ENCODE measurements around the gene SRA1.

Gene SRA1

DNA sequence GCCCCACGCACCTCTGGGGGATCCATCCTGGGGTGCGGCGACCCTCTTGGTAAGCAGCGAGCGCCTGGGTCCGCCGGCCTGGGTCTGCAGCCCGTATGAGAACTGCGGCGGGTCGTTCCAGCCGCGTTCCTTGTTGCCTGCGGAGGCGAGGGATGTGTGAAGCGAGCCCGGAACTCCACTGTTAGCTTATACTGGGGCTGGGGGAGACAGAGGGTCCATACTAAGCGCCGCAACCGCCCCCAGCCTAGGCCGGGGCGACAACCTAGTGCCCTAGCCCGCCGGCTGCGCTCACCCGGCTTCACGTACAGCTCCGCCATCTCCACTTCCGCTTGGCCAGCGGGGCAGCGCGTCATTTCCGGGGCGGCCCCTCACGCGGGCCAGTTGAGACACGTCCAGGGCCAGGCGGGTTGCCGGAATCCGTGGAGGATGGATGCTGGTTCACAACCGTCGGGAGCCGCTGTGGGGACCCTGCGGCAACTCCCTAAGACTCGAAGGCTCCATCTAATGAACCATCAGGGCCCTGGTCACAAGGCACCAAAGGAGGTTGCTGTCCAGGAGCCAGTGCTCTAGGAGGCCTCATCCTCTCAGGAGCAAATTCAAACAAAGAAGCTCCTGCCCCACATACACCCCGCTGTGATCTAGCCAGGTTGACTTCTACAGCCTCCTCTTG lies at the start of gene SRA1 (continued):
- TF ChIP-seq, protein P1, sequence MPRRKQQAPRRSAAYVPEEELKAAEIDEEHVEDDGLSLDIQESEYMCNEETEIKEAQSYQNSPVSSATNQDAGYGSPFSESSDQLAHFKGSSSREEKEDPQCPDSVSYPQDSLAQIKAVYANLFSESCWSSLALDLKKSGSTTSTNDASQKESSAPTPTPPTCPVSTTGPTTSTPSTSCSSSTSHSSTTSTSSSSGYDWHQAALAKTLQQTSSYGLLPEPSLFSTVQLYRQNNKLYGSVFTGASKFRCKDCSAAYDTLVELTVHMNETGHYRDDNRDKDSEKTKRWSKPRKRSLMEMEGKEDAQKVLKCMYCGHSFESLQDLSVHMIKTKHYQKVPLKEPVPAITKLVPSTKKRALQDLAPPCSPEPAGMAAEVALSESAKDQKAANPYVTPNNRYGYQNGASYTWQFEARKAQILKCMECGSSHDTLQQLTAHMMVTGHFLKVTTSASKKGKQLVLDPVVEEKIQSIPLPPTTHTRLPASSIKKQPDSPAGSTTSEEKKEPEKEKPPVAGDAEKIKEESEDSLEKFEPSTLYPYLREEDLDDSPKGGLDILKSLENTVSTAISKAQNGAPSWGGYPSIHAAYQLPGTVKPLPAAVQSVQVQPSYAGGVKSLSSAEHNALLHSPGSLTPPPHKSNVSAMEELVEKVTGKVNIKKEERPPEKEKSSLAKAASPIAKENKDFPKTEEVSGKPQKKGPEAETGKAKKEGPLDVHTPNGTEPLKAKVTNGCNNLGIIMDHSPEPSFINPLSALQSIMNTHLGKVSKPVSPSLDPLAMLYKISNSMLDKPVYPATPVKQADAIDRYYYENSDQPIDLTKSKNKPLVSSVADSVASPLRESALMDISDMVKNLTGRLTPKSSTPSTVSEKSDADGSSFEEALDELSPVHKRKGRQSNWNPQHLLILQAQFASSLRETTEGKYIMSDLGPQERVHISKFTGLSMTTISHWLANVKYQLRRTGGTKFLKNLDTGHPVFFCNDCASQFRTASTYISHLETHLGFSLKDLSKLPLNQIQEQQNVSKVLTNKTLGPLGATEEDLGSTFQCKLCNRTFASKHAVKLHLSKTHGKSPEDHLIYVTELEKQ (tag by site-specific recombination; IDR thresholded peaks at IDR 0.05; ENCODE audit: borderline replicate concordance): no peak
- TF ChIP-seq IKZF3 (tag by site-specific recombination; IDR thresholded peaks at IDR 0.05) (peak; percentile 93), ZBTB17 (tag by site-specific recombination; IDR thresholded peaks at IDR 0.05) (no peak; the same call in 1 of the 2 replicates), ZNF549 (tag by site-specific recombination; IDR thresholded peaks at IDR 0.05) (no peak), ZNF202 (tag by site-specific recombination; IDR thresholded peaks at IDR 0.05; ENCODE audit: borderline replicate concordance) (no peak), ZNF366 (tag by site-specific recombination; conservative IDR thresholded peaks at IDR 0.05) (no peak), ZNF416 (tag by site-specific recombination; IDR thresholded peaks at IDR 0.05) (no peak), ZNF660 (tag by site-specific recombination; IDR thresholded peaks at IDR 0.05) (peak; percentile 72), ZNF707 (tag by site-specific recombination; IDR thresholded peaks at IDR 0.05) (no peak), YY1 (tag by site-specific recombination; IDR thresholded peaks at IDR 0.05) (peak; percentile 72), ZNF624 (tag by site-specific recombination; IDR thresholded peaks at IDR 0.05) (no peak), ZNF324 (tag by site-specific recombination; IDR thresholded peaks at IDR 0.05) (no peak; the same call in 1 of the 2 replicates), ZNF423 (tag by site-specific recombination; IDR thresholded peaks at IDR 0.05) (no peak), ZNF843 (tag by site-specific recombination; IDR thresholded peaks at IDR 0.05) (0 out of 2 replicates have a peak, but pooled peaks have one; percentile 51), ZNF121 (tag by site-specific recombination; IDR thresholded peaks at IDR 0.05) (no peak), ZBTB8A (tag by site-specific recombination; IDR thresholded peaks at IDR 0.05) (peak; percentile 40; the same call in 1 of the 2 replicates), ZNF626 (tag by site-specific recombination; IDR thresholded peaks at IDR 0.05) (no peak), WT1 (tag by site-specific recombination; IDR thresholded peaks at IDR 0.05) (peak; percentile 65), ZNF48 (tag by site-specific recombination; IDR thresholded peaks at IDR 0.05) (no peak), ZNF114 (tag by site-specific recombination; IDR thresholded peaks at IDR 0.05) (no peak), OVOL3 (tag by site-specific recombination; IDR thresholded peaks at IDR 0.05) (no peak), ZNF221 (tag by site-specific recombination; IDR thresholded peaks at IDR 0.05; ENCODE audit: borderline replicate concordance) (no peak), ZNF555 (tag by site-specific recombination; conservative IDR thresholded peaks at IDR 0.05) (no peak), GLI4 (tag by site-specific recombination; IDR thresholded peaks at IDR 0.05) (0 out of 2 replicates have a peak, but pooled peaks have one; percentile 12), ZNF394 (tag by site-specific recombination; IDR thresholded peaks at IDR 0.05; ENCODE audit: borderline replicate concordance) (peak; percentile 19; the same call in 1 of the 2 replicates), EGR2 (tag by site-specific recombination; IDR thresholded peaks at IDR 0.05; ENCODE audit: low read depth) (no peak), ZSCAN23 (tag by site-specific recombination; IDR thresholded peaks at IDR 0.05) (peak; percentile 12; the same call in 1 of the 2 replicates), KLF9 (tag by site-specific recombination; IDR thresholded peaks at IDR 0.05; ENCODE audit: low read depth) (no peak; the same call in none of the 2 replicates)
- TF ChIP-seq, protein P2, sequence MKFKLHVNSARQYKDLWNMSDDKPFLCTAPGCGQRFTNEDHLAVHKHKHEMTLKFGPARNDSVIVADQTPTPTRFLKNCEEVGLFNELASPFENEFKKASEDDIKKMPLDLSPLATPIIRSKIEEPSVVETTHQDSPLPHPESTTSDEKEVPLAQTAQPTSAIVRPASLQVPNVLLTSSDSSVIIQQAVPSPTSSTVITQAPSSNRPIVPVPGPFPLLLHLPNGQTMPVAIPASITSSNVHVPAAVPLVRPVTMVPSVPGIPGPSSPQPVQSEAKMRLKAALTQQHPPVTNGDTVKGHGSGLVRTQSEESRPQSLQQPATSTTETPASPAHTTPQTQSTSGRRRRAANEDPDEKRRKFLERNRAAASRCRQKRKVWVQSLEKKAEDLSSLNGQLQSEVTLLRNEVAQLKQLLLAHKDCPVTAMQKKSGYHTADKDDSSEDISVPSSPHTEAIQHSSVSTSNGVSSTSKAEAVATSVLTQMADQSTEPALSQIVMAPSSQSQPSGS (tag by site-specific recombination; IDR thresholded peaks at IDR 0.05; ENCODE audit: low read depth): no peak
- TF ChIP-seq, protein P3, sequence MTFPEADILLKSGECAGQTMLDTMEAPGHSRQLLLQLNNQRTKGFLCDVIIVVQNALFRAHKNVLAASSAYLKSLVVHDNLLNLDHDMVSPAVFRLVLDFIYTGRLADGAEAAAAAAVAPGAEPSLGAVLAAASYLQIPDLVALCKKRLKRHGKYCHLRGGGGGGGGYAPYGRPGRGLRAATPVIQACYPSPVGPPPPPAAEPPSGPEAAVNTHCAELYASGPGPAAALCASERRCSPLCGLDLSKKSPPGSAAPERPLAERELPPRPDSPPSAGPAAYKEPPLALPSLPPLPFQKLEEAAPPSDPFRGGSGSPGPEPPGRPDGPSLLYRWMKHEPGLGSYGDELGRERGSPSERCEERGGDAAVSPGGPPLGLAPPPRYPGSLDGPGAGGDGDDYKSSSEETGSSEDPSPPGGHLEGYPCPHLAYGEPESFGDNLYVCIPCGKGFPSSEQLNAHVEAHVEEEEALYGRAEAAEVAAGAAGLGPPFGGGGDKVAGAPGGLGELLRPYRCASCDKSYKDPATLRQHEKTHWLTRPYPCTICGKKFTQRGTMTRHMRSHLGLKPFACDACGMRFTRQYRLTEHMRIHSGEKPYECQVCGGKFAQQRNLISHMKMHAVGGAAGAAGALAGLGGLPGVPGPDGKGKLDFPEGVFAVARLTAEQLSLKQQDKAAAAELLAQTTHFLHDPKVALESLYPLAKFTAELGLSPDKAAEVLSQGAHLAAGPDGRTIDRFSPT (tag by site-specific recombination; IDR thresholded peaks at IDR 0.05): peak; percentile 54; the same call in 1 of the 2 replicates
- TF ChIP-seq, protein P4, sequence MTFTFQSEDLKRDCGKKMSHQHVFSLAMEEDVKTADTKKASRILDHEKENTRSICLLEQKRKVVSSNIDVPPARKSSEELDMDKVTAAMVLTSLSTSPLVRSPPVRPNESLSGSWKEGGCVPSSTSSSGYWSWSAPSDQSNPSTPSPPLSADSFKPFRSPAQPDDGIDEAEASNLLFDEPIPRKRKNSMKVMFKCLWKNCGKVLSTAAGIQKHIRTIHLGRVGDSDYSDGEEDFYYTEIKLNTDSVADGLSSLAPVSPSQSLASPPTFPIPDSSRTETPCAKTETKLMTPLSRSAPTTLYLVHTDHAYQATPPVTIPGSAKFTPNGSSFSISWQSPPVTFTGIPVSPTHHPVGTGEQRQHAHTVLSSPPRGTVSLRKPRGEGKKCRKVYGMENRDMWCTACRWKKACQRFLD (tag by site-specific recombination; IDR thresholded peaks at IDR 0.05): no peak
